A204.1 (cell line): Measurements from ENCODE around the gene SHTN1.

Experiments
- FAIRE-seq: peaks from 2 replicates; lab custom pipeline; 2012; peaks lifted over from hg19 to GRCh38; lab: Jason Lieb, UNC

Gene SHTN1

GRCh38 chr10:116984202-116984990 is 20.6 kb downstream of the SHTN1 start:
- FAIRE-seq, result no peak

- no peak for FAIRE-seq
These were observed 24.9 kb downstream of the SHTN1 start for GRCh38 chr10:116980041-116980440.

DNA sequence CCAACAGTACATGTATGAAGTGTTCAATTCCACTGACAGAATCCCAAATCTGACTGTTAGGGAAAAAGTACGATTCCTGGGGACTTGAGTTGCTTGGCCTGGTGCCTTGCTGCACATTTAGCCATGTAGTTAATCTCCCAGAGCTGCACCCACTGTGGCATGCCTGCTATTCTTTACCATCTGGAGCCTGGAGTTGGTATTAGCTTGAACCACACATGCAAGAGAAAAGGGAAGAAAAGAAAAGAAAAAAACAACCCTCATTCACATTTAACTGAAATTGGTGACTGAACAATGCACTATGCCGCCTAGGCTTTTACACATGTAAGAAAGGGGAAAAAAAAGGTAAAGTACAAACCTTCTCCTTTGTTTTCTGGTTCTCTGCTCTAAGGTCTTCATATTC is 26.1 kb downstream of the SHTN1 start:
- FAIRE-seq, result no peak

DNA sequence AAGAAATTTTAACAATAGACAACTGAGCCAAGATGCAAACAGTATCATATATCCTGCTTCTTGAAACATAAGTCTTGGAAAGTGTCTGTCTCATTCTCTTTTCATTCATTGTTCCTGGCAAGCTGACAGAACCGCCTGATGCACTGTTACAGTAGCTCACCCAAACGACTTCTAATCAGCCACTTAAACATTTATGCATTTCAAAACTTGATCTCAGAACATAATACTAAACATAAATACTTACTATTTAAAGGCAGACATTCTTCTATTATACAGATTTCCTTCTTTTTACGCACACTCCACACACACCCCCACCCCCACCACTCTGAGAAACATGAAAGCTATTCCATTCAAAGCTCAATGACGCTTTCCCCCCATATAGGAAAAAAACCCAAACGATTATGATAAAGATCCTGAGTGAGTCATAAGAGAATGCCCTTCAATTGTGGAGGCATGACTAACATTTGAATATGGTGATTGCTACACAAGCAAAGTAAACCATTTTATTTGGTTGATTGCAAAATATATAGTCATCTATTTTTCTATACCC is 30.5 kb downstream of the SHTN1 start:
- no peak for FAIRE-seq

DNA sequence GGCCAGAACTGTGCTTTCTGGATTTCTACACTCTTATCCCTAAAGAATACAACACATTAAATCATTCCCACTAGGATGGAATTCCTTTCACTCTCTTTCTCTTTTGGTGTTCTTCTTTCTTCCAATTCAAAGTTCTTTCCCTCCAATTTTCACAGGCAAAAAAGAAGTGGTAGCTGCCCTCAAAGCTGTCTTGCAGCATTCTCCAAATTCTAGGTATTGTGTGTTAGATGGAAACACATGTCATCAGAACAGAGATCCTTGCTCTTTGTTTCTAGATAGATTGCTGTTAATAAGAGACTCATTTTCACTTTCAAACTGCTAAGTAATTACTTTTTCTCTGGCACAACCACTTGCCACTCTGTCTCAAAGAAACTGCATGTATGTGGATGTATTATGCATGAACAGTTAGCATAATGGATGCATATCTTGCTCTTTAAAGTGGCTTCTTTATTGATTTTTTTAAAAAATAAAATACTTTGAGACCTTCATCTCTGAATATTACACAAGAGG is 31.0 kb downstream of the SHTN1 start:
- no peak for FAIRE-seq

- FAIRE-seq, result no peak
These were observed 31.5 kb downstream of the SHTN1 start for GRCh38 chr10:116973371-116973905.

DNA sequence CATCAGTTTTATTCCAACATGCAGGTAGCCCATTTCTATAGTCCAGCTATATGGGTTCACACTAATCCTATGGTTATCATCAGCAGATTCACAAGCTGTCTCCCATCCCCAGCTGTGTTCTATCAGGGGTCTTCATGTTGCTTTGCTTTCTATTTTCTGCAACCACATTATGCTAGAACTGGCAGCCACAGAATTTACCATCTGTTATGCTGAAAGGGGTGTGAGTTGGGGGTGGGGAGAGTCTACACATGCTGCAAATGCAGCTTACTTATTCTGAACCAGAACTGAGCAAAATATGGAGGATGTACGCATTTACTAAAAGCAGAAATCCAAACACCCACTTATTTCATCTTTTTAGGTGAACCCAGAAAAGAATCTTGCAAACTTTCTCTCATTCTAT is 32.9 kb downstream of the SHTN1 start:
- no peak for FAIRE-seq

DNA sequence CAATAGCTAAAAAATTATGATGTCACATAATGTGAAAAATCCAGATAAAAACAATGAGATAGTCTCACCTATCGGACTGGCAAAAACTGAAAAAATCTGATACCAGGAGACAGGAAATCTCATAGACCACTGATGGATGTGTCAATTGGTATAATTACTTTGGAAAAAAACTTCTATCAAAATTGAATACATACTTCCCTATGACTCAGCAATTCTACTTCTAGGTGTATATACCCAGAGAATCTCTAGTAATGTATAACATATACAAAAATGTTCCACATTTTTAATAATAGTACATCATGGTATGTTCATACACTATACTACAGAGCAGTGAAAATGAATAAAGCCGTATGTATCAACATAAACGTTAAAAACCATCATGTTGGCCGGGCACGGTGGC is 34.9 kb downstream of the SHTN1 start:
- FAIRE-seq, result no peak

GRCh38 chr10:116968331-116968730 is 36.7 kb downstream of the SHTN1 start:
- FAIRE-seq, result no peak

DNA sequence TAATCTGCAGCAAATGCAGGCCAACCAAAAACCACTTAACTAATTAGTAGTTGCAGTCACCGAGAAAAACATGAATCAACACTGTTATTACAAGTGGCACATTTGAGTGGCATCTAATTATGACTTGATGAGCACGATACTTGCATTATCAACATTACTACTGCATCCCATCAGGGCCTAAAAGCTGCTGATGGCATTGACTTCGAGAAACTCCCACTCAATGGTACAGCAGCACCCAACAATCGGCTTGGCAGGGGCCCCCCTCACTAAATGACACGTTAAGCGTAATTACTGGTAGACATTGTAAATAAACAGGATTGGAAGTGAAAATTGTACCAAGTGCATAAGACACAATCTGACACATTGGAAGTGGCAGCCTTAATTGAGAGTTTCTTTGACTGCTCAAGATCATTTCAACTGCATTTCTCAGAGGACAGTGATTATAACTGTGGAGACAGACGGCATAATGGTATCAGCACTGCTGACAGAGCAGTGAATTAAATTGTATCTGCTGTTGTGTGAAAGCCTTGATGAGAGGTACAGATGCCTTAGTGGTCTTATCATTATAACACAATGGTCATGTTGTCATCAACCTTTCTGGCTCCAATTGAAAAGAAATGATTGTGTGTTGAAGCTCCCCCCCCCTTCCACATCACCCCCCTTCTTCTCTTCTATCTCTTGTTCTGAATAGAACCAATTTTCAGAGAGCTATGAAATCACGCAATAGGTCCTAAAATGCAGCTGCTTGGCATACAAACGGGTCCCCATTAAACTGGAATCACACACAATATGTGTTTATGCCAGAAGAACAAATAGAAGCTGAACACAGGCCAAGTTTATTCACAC is 43.4 kb downstream of the SHTN1 start:
- FAIRE-seq, result no peak

DNA sequence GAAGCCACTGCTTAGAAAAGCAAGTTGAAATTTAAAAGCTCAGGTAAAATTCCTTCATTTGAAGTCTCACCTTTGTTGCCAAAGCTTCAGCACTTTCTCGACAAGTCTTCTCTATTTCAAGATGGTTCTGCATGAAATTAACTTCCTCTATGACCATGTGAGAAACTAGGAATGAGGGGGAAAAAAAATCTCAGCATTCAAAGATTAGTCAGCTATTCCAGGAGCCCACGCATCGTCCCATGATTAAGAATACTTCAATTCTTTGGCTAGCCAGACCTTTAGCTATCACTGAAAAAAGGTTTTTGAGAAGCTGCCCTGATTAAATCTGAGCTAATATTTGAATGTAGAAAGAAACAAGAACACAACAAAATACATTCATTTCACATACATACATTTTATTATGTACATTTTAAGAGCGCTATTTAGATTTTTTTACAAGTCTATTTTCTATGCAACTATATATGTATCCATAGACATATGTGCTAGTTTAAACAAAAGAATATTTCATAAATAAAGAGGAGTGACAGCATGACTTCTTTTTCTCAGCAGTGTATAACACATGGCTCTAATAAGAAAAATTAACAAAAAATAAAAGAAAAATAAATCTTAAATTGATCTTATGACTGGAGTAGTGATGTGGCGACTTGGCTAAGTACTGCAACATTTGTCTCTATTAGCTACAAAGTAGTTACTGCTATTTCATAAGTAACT is 44.8 kb downstream of the SHTN1 start:
- FAIRE-seq, result peak; percentile 3

- no peak for FAIRE-seq
These were observed 52.3 kb downstream of the SHTN1 start for GRCh38 chr10:116952729-116953128.

GRCh38 chr10:116948530-116948870 is 56.5 kb downstream of the SHTN1 start:
- FAIRE-seq, result no peak

- FAIRE-seq, result no peak
These were observed 57.0 kb downstream of the SHTN1 start for GRCh38 chr10:116947841-116948529.

- no peak for FAIRE-seq
These were observed 60.1 kb downstream of the SHTN1 start for GRCh38 chr10:116944911-116945310.

DNA sequence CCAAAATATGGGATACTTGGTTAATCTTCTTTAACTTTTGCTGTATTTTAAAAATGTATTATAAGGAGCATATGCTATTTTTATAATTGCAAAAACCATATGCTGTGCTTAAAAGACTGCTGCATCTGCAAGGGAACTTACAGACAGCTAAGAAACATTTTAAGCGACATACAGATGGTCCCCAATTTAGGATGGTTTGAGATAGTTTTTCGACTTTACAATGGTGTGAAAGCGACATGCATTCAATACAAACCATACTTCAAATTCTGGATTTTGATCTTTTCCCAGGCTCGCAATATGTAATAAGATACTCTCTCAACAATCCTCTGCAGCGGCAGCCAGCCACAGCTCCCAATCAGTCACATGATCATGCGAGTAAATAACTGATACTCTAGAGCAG is 73.2 kb downstream of the SHTN1 start:
- no peak for FAIRE-seq

- no peak for FAIRE-seq
These were observed 78.6 kb downstream of the SHTN1 start for GRCh38 chr10:116926426-116926825.

DNA sequence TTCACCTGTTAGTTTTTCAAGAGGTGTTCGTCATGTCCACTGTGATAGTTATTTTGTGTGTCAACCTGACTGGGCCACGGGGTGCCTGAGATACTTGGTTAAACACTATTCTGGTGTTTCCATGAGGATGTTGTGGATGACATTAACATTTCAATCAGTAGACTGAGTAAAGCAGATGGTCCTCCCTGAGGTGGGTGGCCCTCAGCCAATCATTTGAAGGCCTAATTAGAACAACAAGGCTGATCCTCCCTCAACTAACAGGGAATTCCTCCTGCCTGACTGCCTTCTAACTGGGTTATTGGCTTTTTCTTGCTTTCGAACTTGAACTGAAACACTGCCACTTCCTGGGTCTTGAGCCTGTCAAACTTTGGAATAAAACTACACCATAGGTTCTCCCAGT is 79.9 kb downstream of the SHTN1 start:
- no peak for FAIRE-seq

GRCh38 chr10:116919706-116920105 is 85.3 kb downstream of the SHTN1 start:
- no peak for FAIRE-seq

DNA sequence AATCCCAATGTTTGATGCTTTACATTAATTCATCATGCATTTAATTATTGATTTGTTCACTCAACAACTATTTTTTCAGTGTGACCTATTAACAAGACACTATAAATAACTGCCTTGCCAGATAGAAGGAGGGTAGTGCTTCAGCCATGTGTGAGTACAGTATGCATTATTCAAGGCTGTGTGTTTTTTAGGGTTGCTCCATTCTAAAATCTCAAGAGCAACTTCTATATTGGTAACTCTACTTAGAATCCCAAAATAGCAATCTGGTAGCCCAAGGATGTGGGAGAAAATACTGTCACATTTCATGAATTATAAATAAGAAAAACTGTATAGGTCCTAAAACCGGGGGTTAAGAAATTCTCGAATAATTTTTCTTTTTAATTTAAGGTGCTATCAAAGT is 85.8 kb downstream of the SHTN1 start:
- FAIRE-seq, result no peak

DNA sequence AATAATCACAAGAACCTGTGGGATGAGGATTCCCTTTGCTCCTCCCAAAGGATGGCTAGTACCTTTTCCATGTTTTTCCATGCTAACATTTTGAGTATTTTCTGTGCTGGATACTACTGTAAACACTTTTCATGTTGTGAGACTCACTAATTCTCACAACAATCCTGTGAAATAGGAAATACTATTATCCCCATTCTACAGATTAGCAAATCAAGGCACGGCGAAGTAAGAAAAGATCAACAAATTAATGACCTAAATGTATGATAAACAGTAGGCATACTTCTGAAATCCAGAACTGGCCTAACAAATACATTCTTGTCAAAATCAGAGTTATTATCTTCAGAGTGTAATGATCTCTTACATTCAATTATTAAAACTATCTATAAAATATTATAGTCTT is 86.4 kb downstream of the SHTN1 start:
- FAIRE-seq, result no peak

DNA sequence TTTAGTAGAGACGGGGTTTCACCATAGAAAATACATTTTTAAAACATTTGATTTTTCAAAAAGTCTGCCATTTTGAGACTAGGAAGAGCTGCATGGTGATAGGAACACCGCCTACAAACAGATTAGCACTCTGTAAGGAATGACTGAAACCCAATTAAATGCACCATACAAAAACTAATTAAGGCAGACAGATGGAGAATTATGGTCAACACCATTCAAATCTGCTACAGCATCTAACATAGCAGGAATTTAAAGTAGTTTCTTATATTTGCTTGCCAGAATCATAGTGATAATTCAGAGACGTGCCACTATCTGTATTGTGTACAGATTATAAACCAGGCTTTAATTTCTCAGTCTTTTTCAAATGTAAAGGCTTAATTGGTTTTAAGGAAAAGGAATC is 87.5 kb downstream of the SHTN1 start:
- FAIRE-seq, result no peak
